Stimulated activated CD4-positive, alpha-beta T cell treated with anti-CD3 and anti-CD28 coated beads, Interleukin-15, amount 100 ng/mL, for 24 hours (primary cell): Measurements from ENCODE around the gene PNCK.

Experiments
- DNase-seq: peaks from one replicate; pipeline ENCODE4 v3.0.0-alpha.2; 2020

PNCK gene

GRCh38 chrX:153657161-153657560 lies 16.5 kb downstream of the PNCK start:
- no peak for DNase-seq

GRCh38 chrX:153653556-153653955 lies 20.1 kb downstream of the PNCK start:
- DNase-seq = no peak

GRCh38 chrX:153651540-153652079 lies 22.0 kb downstream of the PNCK start:
- no peak for DNase-seq

GRCh38 chrX:153650959-153651358 lies 22.7 kb downstream of the PNCK start:
- no peak for DNase-seq

- DNase-seq = no peak
Observed at GRCh38 chrX:153649915-153650782, 23.5 kb downstream of the PNCK start.

GRCh38 chrX:153649178-153649914 lies 24.3 kb downstream of the PNCK start:
- DNase-seq = peak; percentile 59

- no peak for DNase-seq
Observed at GRCh38 chrX:153648358-153649177, 25.0 kb downstream of the PNCK start.

- DNase-seq = no peak
Observed at GRCh38 chrX:153647461-153648357, 25.9 kb downstream of the PNCK start.

- peak; percentile 34 for DNase-seq
Observed at GRCh38 chrX:153646620-153647373, 26.8 kb downstream of the PNCK start, which contains the start of gene DUSP9. DUSP9 (plus strand) TSS chrX:153647203; CDS start chrX:153647954, 751 bp downstream.

GRCh38 chrX:153645921-153646488 lies 27.6 kb downstream of the PNCK start:
- DNase-seq = no peak

- no peak for DNase-seq
Observed at GRCh38 chrX:153645151-153645550, 28.5 kb downstream of the PNCK start.

- no peak for DNase-seq
Observed at GRCh38 chrX:153644356-153645125, 29.1 kb downstream of the PNCK start.

- peak; percentile 38 for DNase-seq
Observed at GRCh38 chrX:153643431-153644351, 29.9 kb downstream of the PNCK start.

- DNase-seq = no peak
Observed at GRCh38 chrX:153642655-153643430, 30.8 kb downstream of the PNCK start.

- no peak for DNase-seq
Observed at GRCh38 chrX:153642051-153642654, 31.5 kb downstream of the PNCK start.

- DNase-seq = no peak
Observed at GRCh38 chrX:153641627-153642026, 32.0 kb downstream of the PNCK start.
